SIG-M5 treated with dmso at 0.1 percent for 504 hours (cell line): ENCODE measurements around the gene MUC20.
"Not testable (repeated sequence)": the region's sequence is repeated elsewhere in the genome, so short reads cannot be mapped to it uniquely, and the experiment has no call there.

Experiments used
- DNase-seq: peaks from one replicate; lab custom pipeline; 2025; ENCODE audit not compliant: unreplicated experiment; lab: John Stamatoyannopoulos, UW

MUC20 gene

DNA sequence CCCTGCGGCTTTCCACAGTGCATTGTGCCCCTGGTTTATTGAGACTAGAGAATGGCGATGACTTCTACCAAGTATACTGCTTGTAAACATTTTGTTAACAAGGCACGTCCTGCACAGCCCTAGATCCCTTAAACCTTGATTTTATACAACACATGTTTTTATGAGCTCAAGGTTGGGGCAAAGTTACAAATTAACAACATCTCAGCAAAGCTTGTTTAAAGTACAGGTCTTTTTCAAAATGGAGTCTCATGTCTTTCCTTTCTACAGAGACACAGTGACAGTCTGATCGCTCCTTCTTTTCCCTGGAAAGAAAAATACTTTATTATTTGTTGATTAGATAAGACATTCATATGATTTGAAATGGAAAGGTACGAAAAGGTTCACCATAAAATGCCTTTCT lies 8.0 kb downstream of the MUC20 start:
- not testable (repeated sequence) for DNase-seq

DNA sequence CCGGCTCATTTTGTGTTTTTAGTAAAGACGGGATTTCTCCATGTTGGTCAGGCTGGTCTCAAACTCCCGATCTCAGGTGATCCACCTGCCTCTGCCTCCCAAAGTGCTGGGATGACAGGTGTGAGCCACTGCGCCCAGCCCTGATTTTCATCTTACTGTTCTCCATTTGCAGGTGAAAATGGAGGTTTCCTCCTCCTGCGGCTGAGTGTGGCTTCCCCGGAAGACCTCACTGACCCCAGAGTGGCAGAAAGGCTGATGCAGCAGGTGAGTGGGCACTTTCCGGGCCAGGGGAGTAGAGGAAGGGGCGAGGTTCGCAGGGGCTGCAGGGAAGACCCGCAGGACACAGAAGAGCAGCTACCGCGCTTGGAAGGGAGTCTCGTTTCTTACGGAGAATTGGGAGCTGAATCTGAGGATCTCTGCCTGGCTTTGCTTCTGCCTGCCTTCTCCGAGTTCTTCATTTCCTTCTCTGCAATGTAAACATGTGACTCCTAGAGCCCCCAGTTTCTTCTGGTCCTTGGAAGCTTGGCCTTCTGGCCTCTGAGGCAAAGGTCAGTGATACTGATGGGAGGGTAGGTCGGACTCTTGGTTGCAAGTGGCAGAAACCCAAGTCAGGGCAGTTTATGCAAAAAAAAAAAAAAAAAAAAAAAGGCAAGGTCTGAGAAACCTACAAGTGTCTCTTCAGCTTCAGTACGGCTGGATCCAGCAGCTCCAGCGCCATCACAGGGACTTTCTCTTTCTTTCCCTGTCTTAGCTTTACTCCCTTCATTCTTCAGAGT lies 8.9 kb downstream of the MUC20 start:
- DNase-seq, result no peak

DNA sequence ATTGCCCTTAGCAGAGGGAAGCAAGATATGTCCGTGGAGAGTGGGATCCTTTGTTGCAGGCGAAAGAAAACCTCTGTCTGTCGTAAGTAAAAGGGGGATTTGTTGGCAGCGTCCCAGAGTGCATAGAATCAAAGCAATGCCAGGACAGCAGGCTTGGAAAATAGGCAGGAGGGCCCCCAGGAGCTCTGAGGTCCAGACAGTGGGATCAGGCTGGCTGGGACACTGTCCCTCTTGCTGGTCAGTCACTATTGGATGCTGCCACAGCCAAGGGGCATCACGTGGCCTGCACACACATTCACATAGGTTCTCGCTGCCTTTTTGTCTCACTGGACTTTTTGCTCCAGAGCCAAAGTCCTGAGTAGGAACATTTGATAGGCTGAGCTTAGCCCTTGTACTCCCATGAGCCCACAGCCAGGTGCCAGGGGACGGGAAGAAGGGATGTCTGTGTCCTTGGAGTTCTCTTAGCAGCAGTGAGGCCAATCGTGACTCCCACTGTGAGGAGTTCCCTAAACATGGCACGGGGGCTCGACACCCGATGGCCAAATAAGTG lies 10.7 kb downstream of the MUC20 start:
- DNase-seq, result no peak

DNA sequence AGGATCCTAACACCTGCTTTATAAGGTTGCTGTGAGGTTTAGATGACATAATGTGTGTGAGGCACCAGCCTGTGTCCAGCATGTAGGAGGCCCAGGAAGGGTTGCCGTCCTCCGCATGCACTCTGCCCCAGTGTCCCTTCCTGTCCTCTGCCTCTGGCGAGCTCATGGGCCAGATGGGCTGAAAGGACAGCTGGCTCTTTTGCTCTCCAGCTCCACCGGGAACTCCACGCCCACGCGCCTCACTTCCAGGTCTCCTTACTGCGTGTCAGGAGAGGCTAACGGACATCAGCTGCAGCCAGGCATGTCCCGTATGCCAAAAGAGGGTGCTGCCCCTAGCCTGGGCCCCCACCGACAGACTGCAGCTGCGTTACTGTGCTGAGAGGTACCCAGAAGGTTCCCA lies 12.2 kb downstream of the MUC20 start:
- no peak for DNase-seq

DNA sequence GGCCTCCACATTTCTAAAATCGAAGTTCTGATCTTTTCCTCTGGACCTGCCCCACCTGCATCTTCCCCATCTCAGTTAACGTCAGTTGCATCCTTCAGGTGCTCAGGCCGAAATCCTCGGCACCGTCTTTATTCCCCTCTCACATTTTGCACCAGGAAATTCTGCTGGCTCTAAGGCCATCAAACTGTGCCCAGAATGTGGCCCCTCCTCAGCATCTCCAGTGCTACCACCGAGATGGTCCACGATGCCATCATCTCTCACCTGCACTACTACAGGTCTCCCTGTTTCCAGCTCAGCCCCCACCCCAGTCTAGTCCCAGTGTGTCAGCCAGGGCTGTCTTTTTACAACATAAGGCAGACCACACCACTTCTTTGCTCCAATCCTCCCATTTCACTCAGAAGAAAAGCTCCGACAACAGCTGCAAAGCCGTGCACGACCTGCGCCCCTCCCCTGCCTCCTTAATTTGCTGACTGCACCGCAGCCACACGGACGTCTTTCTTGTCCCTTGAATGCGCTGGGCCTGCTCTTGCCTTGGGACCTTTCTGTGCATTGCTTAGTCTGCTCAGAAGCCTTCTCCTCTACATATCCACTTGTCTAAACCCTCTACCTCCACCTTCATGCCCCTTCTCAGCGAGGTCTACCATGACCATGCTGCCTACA lies 14.4 kb downstream of the MUC20 start:
- DNase-seq, result no peak

DNA sequence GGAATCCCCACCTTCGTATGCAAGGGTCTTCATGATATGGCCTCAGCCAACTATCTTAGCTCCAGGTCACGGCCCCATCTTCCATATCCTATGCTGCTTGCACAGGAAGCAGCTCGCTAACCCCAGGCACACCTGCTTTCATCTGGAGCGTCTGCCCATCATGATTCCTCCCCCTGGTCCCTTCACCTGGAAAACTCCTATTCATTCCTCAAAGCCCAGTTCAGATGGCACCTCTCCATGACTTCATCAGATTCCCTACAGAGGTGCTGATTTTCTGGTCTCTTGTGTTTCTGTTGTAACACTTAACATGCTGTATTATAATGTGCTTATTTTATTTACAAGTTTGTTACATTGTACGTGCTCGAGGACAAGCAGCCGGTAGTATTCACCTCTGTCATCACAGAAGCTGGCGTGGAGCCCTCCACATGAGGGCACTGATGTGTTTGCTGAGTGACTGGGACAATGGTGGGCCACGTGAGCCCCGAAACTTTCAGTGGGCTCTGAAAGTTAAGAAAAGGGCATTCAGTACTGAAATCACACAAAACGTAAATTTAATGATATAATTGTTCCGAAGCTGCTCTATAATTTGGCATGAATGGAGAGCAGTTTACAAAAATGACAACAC lies 16.2 kb downstream of the MUC20 start:
- DNase-seq, result no peak

DNA sequence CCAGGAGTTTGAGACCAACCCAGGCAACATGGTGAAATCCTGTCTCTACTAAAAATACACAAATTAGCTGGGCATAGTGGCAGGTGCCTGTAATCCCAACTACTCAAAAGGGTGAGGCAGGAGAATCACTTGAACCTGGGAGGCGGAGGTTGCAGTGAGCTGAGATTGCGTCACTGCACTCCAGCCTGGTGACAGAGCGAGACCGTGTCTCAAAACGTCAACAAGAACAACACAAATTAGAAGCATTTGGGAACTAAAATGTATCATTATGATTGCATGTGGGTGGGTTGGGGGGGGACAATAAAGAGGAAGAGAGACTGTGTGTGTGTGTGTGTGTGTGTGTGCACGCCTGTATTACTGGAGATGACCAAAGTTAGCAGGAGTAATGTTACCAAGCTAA lies 17.0 kb downstream of the MUC20 start:
- not testable (repeated sequence) for DNase-seq

DNA sequence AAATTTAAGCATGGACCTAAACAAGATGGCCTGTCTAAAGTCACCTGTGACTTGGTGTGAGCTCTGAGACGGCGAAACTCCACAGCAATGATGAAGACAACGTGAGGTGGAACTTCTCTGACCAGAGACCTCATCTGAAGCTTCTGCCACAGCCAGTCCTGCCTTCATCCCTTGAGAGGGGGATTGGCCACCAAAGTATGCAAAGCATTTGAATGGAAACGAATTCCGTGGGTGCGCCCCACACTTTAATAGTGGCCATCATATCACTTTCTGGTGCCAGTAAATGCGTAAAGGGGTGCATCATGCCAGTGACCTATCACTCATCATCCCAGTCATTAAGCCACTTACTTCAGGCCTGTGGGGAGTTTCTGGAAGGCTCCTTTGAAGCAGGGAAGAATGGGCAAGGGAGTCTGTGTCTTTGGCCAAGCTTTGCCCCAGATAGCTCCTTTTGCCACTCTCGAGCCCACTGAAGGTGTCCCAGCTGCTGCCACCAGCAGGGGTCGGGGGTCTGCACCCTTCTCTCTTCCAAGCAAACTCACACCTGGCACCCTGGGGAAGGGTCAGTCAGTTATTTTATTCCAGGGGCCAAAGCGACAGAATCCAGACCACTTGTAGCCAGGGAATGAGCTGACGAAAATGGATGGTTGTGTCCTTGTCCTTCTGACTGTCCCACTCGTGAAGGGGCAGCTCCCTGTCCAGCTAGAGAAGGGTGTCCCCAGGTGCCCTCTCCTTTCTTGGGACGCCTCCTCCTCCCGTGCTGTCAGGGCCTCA lies 17.7 kb downstream of the MUC20 start:
- DNase-seq, result no peak

DNA sequence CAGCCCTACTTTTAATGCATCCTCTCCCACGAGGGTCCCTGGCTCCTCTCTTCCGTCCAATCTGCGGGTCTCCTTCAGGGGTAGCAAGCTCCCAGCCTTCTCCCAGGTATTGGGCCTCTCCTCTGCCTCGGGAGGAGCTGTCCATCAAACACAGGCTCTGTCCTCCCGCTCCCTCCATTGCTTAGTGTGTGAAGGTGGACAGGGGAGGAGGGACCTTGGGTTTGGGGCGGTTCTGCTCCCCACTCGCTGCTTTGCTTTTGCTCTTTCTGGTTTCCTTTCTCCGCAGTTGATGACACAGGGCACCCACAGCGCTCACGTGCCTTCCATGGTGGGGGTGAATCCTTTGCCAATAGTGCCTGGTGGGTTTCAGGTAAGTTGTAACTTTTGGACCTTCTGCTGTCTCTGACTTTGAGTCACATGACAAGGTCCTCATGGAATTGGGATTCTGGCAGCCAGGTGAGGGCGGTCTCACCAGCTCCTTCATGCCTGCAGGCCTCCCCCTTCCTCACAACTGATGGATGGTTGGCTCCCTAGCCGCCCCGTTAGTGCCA lies 18.9 kb downstream of the MUC20 start:
- no peak for DNase-seq

DNA sequence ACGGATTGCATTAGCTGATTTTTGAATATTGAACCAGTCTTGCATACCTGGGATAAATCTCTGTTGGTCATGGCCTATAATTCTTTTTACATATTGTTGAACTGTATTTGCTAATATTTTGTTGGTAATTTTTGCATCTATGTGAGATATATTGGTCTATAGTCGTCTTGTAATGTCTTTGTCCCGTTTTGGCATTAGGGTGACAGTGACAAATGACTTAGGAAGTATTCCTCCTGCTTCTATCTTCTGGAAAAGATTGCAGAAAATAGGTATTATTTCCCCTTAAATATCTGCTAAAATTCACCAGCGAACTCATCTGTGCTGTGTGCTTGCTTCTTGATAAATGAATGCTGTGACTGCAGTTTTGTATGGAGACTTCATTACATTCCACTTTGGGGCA lies 23.7 kb downstream of the MUC20 start:
- DNase-seq, result no peak

DNA sequence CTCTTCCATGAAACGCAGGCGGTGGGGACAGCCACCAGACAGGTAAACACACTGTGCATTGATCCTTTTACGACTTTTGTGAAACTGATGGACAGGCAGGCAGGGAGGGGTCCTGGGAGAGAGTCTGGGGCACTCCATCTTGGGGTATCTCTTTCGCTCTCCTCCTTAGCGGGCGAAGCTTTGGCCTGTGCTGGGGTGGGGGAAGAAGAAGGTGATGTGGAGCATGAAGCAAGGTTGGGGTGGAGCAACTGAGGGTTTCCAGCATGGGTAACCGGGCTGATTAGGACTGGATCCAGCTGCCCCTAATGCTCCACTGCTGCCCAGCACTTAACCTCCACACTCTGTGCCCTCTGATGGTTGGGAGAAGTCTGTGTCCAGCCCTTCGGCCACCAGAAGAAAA lies 25.6 kb downstream of the MUC20 start:
- no peak for DNase-seq

DNA sequence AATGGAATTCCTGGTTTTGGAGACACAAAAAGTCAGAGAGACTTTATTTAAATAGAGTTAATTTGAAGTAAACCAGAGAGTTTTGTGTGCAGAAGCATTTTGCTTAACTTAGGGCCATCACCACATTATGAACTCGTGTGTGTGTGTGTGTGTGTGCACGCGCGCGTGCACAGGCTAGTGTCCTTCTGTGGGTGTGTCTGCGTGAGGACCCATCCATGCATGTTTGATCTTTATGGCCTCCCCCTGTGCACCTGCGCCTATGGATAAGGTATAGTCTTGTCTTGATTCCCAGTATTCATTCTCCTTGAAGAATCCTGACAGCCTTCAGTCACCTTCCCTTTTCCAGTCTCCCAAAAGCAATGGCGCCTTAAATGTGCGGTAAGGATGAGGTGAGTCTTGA lies 26.0 kb downstream of the MUC20 start:
- DNase-seq, result no peak

DNA sequence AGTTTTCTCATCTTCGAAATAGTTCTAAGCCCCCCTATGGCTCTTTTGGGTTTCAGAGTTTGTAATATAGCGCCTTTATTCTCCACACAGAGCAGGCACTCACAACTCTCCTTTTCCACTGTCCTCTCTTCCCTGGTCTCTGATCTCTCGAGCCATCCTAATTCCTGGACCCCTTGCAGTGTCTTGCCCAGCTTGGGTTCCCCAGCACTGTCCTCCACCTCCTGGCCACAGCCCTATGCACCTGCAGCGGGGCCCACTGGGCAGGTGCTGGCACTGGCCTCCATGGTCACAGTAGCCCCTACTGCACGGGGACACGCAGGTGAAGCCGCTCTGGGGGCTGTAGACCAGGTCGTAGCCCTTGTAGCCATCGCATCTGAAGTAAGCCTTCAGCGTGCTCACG lies 27.9 kb downstream of the MUC20 start:
- DNase-seq, result no peak

DNA sequence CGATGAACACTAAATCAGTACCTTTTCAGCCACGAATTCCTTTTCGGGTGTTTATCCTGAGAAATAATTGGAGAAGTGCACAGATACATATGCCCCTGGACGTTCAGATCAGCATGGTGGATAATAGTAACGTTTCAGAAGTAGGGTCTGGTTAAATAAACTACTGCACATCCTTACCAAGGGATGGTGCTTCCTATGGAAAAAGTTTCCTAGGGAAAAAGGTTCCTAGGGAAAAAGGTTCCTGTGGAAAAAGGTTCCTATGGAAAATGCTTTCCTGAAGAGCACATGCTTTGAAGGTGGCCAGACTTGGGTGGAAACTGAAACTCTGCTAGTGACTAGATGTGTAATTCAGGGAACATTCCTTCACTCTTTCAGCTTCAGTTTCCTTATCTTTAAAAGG lies 28.3 kb downstream of the MUC20 start:
- DNase-seq, result not testable (repeated sequence)

DNA sequence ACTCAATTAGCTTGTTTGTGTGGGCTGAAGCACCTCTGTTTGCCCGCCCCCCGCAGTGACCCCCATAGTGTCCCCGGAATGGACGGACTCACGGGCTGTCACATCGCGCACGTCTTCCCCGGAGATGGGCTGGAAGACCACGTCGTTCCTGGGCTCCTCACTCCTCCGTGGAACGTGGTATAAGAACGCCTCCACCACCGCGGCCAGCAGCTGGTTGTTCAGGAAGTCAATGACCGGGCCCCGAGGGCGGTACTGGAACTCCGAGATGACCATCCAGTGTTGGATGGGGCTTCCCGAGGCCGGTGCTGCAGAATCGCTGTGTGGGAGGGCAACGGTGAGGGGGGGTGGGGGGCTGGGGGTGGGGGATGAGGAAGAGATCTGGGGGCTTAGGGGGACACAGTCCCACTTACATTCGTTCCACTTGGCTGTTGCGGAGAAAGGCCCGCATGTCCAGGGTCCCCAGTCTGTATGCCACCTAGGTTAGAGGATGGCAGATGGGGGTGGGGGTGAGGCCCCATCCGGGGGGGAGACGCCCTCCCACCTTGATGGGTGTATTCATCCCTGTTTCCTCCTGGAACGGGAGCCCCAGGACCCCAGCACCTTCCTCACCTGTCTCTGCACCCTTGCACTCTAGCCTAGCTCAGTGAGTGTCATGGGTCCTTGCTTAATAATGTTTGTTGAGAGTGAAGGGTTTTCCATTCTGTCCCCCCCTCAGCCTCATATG lies 30.2 kb downstream of the MUC20 start:
- DNase-seq, result no peak

DNA sequence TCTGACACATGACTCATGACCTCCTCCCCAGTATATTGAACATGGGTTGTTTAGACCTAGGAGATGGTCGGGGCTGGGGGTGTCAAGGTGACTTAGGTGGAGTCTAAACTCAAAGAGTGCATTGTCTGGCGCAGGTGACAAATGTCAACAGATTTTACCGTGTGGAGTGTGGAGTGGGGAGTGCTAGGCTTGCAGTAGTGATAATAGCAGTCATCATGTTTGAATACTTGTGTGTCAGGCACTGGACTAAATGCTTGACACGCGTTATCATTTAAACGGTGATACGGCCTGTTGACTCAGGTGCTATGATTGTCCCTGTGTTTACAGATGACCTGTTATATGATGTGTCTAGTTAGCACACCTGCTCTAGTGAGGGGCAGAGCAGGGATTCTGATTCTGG lies 30.8 kb downstream of the MUC20 start:
- no peak for DNase-seq

DNA sequence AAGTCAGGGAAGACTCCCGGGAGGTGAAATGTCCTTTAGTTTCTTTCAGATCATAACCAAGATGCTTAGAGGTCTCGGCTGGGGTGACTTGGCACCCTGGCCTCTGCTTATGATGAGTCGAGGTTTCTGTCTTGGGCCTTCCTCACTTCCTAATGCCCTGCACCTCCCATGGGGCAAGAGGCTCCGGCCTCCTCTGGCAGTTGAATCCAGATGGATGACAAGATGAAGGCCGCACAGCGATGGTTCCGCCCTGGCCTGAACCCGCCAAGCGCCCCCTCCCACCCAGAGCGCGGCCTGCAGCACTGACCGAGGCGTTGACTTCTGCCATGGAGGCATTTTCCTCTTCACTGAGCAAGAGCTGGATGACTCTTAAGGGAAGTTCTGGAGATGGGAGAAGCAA lies 31.3 kb downstream of the MUC20 start:
- DNase-seq, result no peak

DNA sequence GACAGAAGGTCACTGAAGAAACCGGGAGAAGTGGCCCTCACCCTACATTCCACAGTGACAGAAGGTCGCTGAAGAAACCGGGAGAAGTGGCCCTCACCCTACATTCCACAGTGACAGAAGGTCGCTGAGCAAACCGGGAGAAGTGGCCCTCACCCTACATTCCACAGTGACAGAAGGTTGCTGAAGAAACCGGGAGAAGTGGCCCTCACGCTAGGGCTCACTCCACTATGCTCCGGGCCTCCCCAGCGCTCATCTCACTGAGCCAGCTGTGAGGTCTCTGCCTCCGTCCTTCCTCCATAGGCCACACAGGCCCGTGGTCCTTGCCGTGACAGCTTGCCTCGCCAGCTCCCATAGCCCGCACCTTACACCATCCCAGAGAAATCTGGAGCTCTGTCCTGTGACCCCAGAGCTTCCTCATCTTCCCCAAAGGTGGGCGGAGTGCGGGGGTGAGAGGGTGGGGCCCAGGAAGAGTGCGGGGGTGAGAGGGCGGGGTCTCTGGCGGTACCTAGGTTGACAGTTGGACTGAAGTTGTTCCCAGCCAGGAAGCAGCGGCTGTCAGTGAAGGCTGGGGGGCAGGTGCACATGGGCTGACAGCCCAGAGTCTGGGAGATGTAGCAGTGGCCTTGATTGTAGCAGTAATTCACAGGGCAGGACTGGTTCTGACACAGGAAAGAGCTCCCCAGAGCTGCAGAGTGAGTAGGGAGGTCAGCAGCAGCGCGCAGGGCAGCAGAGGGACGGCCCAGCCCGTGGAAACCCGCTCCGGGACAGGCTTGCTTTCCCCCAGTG lies 32.0 kb downstream of the MUC20 start:
- DNase-seq, result no peak

DNA sequence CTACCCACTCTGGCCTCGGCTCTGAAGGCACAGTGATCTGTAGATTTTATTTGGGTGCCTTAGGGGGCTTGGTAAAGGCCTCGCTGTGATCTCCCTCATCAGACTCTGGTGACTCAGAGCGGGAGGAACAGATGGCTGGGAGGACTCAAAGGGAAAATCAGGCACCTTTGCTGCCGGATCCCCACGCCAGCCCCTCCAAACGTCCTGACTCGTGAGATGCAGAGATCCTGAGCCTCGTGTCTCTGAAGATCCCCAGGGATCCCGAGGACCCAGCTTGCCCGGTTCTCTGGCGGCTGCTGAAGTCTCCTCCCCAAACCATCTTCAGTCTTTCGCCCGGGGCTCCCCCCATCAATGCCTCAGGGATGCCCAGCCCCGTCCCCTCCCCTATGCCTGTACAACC lies 32.8 kb downstream of the MUC20 start:
- no peak for DNase-seq

DNA sequence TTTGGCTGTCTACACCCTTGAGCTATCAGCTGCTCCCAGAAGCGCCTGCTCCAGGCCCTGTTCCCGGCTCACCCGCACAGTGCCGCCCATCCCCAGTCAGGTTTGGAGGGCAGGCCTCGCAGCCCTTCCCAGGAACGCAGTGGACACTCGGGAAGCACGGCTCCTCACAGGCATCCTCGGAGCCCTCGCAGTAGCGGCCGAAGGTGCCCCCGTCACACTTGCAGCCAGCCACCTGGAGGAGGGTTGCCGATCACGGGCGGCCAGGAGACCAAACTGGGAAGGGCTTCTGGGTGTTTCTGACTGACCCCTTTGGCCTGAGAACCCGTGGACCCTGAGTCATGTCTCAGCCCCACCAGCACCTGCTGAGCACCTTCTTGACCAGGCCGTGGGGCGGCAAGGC lies 33.4 kb downstream of the MUC20 start:
- DNase-seq, result no peak
